Loucy (cell line): ENCODE results near the gene CUL3.

Experiments
- H2AFZ ChIP-seq: fragments of 200-600 bp; sonication (generic); 2 replicates; pipeline ENCODE4 v1.6.0; 2016; ENCODE audit warnings: antibody characterized with exemption, mild to moderate bottlenecking, low read length, moderate library complexity
- H3F3A ChIP-seq: fragments of 200-600 bp; 2 replicates; pipeline ENCODE4 v1.6.0; 2016; ENCODE audit warnings: antibody characterized with exemption, low read depth, mild to moderate bottlenecking
- H3K27me3 ChIP-seq: fragments of 200-600 bp; sonication (generic); 2 replicates; pipeline ENCODE4 v1.6.1; 2014; ENCODE audit warnings: low read length, mild to moderate bottlenecking; ENCODE audit not compliant: insufficient read depth, poor library complexity, severe bottlenecking
- H3K36me3 ChIP-seq: fragments of 200-600 bp; sonication (generic); 2 replicates; pipeline ENCODE4 v1.6.1; 2016; ENCODE audit warnings: low read length; ENCODE audit not compliant: insufficient read depth
- H3K4me1 ChIP-seq: fragments of 200-600 bp; sonication (generic); 2 replicates; pipeline ENCODE4 v1.5.1; 2014; ENCODE audit warnings: low read length, mild to moderate bottlenecking; ENCODE audit not compliant: insufficient read depth, poor library complexity, severe bottlenecking
- H3K4me2 ChIP-seq: fragments of 200-600 bp; sonication (generic); 2 replicates; pipeline ENCODE4 v1.6.0; 2014; ENCODE audit warnings: antibody characterized with exemption, low read length, low read depth, mild to moderate bottlenecking; ENCODE audit not compliant: poor library complexity, severe bottlenecking
- H3K4me3 ChIP-seq: fragments of 200-600 bp; sonication (generic); 2 replicates; pipeline ENCODE4 v1.5.1; 2014; ENCODE audit warnings: low read length, mild to moderate bottlenecking, mixed read lengths; ENCODE audit not compliant: poor library complexity, severe bottlenecking
- H3K79me2 ChIP-seq: fragments of 200-600 bp; sonication (generic); 2 replicates; pipeline ENCODE4 v1.6.1; 2014; ENCODE audit warnings: low read length; ENCODE audit not compliant: insufficient read depth
- H3K9ac ChIP-seq: fragments of 200-600 bp; sonication (generic); 2 replicates; pipeline ENCODE4 v1.6.0; 2014; ENCODE audit warnings: mild to moderate bottlenecking, low read depth, low read length, moderate library complexity; ENCODE audit not compliant: poor library complexity, severe bottlenecking
- H3K9me2 ChIP-seq: fragments of 200-600 bp; sonication (generic); replicated peaks from 2 replicates; pipeline ENCODE4 v1.6.1; 2016; ENCODE audit warnings: low read depth, low read length, mixed read lengths
- H3K9me3 ChIP-seq: fragments of 200-600 bp; sonication (generic); 2 replicates; pipeline ENCODE4 v1.6.1; 2014; ENCODE audit warnings: mild to moderate bottlenecking, antibody characterized with exemption, low read length, low read depth; ENCODE audit not compliant: insufficient read depth
- H4K20me1 ChIP-seq: fragments of 200-600 bp; sonication (generic); 2 replicates; pipeline ENCODE4 v1.6.0; 2014; ENCODE audit warnings: antibody characterized with exemption, low read length, mild to moderate bottlenecking; ENCODE audit not compliant: insufficient read depth, poor library complexity, severe bottlenecking
- EZH2phosphoT487 ChIP-seq: fragments of 200-600 bp; IDR thresholded peaks from 2 replicates; pipeline ENCODE4 v1.6.1; 2018; ENCODE audit warnings: antibody characterized with exemption, mild to moderate bottlenecking, moderate library complexity, borderline replicate concordance
- TF ChIP-seq, protein P1 (sequence below): fragments of 200-600 bp; sonication (generic); conservative IDR thresholded peaks from 2 replicates; pipeline ENCODE4 v1.5.1; 2014; ENCODE audit warnings: mild to moderate bottlenecking, antibody characterized with exemption, low read length

CUL3 gene

DNA sequence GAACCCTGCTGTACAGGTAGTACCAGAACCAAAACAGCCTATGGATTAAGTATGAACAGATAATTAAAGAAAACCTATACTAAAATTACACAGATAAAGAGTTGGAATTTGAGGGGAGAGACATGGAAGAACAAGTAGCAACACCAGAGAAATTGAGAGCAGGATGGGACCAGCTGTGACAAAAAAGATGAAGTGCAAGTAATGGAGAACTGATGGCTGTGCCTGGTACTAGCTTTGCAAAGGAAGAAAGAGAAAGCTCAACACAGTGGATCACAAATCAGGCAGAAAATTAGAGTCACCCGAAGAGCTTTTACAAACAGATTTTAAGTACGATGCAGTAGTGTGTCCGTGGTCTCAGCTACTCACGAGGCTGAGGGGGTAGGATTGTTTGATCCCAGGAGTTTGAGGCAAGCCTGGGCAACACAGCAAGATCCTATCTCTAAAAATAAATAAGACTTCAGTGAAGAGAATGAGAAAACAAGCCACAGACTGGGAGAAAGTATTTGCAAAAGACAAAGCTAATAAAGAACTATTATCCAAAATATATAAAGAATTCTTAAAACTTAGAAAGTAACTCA is 46.5 kb downstream of the CUL3 start:
- Histone ChIP-seq H3K4me1 (no peaks in the 10 kb centered on the region), H2AFZ (no peak overlapping the region), H3K36me3 (peaks cover 60% of the 10 kb centered on the region), H3K9me3 (no peaks in the 10 kb centered on the region), H3K27me3 (no peaks in the 10 kb centered on the region), H3K79me2 (peaks cover 93% of the 10 kb centered on the region), H4K20me1 (peaks cover 88% of the 10 kb centered on the region), H3K4me2 (no peak overlapping the region), H3F3A (no peaks in the 10 kb centered on the region), H3K9me2 (no peaks in the 10 kb centered on the region), H3K4me3 (no peak overlapping the region), H3K9ac (no peak overlapping the region)
- TF ChIP-seq, protein P1, sequence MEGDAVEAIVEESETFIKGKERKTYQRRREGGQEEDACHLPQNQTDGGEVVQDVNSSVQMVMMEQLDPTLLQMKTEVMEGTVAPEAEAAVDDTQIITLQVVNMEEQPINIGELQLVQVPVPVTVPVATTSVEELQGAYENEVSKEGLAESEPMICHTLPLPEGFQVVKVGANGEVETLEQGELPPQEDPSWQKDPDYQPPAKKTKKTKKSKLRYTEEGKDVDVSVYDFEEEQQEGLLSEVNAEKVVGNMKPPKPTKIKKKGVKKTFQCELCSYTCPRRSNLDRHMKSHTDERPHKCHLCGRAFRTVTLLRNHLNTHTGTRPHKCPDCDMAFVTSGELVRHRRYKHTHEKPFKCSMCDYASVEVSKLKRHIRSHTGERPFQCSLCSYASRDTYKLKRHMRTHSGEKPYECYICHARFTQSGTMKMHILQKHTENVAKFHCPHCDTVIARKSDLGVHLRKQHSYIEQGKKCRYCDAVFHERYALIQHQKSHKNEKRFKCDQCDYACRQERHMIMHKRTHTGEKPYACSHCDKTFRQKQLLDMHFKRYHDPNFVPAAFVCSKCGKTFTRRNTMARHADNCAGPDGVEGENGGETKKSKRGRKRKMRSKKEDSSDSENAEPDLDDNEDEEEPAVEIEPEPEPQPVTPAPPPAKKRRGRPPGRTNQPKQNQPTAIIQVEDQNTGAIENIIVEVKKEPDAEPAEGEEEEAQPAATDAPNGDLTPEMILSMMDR: no peak
- TF ChIP-seq EZH2phosphoT487: no peak

DNA sequence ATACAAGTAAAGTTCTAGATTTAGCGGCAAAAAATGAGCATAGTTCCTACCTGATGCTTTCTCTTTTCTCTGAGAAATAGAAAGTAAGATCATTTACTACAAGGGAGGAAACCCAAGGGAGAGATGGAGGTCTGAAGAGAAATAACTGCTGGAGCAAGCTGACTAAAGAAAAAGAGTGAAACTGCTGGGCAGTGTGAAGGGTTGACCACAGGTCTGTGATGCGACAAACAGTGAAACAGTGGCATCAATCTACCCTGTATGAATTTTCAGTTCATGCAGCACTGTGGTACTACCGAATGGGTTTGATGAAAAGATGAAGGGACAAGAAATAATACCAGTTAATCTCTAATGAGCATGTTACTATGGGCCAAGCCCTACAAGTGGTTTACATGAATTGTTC is 52.2 kb downstream of the CUL3 start:
- Histone ChIP-seq H3K9ac (no peak overlapping the region), H3F3A (no peaks in the 10 kb centered on the region), H3K79me2 (peaks cover 86% of the 10 kb centered on the region), H3K4me1 (no peaks in the 10 kb centered on the region), H3K27me3 (no peaks in the 10 kb centered on the region), H2AFZ (no peak overlapping the region), H3K9me2 (no peaks in the 10 kb centered on the region), H3K36me3 (peaks cover 41% of the 10 kb centered on the region; the same call in 1 of the 2 replicates), H3K4me2 (no peak overlapping the region), H4K20me1 (peaks cover 63% of the 10 kb centered on the region), H3K4me3 (no peak overlapping the region), H3K9me3 (no peaks in the 10 kb centered on the region)
- TF ChIP-seq EZH2phosphoT487: no peak
- TF ChIP-seq, protein P1: no peak

DNA sequence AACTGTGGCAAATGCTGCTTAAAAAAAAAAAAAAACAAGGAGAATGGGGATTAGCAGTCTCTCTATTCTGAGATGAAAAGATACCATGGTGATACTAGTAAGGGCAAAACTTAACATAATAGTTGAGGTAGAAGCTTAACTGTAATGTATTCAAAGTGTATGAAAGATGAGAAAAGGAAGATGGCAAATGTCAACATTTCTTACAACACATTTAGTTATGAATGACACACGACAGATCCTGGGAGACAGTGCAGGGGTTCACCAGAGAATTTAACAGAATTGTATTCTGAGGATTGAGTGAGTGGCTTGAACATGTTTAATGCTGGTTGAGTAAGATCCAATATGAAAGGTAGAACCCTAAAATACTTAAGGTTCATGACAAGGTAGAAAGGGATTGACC is 52.7 kb downstream of the CUL3 start:
- H3K9me3 ChIP-seq: no peaks in the 10 kb centered on the region
- H4K20me1 ChIP-seq: peaks cover 63% of the 10 kb centered on the region
- H3K4me3 ChIP-seq: no peak overlapping the region
- H3K4me2 ChIP-seq: no peak overlapping the region
- H3K36me3 ChIP-seq: peaks cover 41% of the 10 kb centered on the region; the same call in 1 of the 2 replicates
- H3K9ac ChIP-seq: no peak overlapping the region
- no peak for TF ChIP-seq EZH2phosphoT487
- TF ChIP-seq, protein P1: no peak
- no peaks in the 10 kb centered on the region for H3K4me1 ChIP-seq
- H3K79me2 ChIP-seq: peaks cover 86% of the 10 kb centered on the region
- H3F3A ChIP-seq: no peaks in the 10 kb centered on the region
- H3K27me3 ChIP-seq: no peaks in the 10 kb centered on the region
- no peaks in the 10 kb centered on the region for H3K9me2 ChIP-seq
- no peak overlapping the region for H2AFZ ChIP-seq
